ENCODE data around the gene BCL2L12. TPM values are rescaled to one million over a fixed set of nuclear protein-coding genes. Genes with fewer than 3 reads are reported as not detected.
A peak's percentile ranks its signal among the peaks of the same experiment; 100 is the strongest.

The BCL2L12 gene
- total RNA-seq (1 to 10 TPM; 1.6 to 6.3 TPM), polyA plus RNA-seq (10 to 100 TPM in 1 of 2 donors, 1 to 10 TPM in 1; 7.2 to 15.7 TPM)

DNA sequence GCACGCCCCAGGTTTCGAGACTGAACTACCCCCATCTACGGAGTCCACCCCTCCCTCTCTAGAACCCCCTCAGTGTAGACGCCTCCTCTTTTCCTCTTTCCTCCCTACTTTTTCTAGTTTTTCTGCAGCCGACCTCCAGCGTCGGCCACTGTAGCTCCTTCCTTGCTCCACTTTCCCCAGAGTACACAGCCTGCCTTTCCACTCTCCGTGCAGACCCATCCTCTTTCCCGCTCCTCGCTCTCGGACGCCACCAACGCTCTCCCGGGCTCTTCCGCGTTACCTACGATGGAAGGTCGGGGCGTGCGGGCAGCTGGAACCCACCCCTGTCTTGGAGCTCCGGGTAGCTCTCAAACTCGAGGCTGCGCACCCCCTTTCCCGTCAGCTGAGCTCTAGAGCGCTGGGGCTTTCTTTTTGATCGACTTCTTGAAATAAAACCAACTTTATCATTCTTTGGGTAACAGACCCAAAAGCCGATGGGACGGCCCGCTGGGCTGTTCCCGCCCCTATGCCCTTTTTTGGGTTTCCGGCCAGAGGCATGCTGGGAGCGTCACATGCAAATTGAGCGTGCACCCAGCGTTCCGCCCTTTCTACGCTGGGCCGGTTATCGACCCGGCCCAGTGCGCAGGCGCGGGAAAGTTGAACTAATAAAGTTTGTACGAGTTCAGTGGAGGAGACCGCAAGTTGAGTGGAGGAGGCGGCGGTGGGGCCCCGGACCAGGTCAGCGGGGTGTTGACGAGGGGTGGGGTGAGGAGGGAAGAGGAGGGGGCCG is at the start of gene BCL2L12, which contains the start of gene IRF3:
Gene BCL2L12, plus strand, starts transcription at position 583 of the 769 bp plus-strand sequence. CDS start 760 bp downstream, outside the sequence.
Gene IRF3, minus strand, starts transcription at position 507 of the 769 bp plus-strand sequence. CDS start 1,019 bp downstream, outside the sequence.
- H3K27ac ChIP-seq (ENCODE audit: low read depth in 1 of 2, low read length in 2 of 2) = peak within 1 kb of the TSS; percentile 88 to 91
- H3K36me3 ChIP-seq (ENCODE audit: control insufficient read depth in 4 of 4, insufficient read depth in 3 of 4, low read depth in 1 of 4, low read length in 3 of 4) = peaks cover 5 to 24% (median 8%) of the 10 kb centered on the region in 4 donors
- peak within 1 kb of the TSS; percentile 87 to 92 for H3K9ac ChIP-seq (ENCODE audit: low read depth in 1 of 2, low read length in 2 of 2)
- DNase-seq (ENCODE audit: low spot score) = peak; percentile 99
- TF ChIP-seq RXRA (IDR thresholded peaks at IDR 0.05) = peak; percentile 63 to 65
- TF ChIP-seq NR2F2 (IDR thresholded peaks at IDR 0.05) = no peak
- no peak for TF ChIP-seq RAD21 (IDR thresholded peaks at IDR 0.05)
- TF ChIP-seq MAX (IDR thresholded peaks at IDR 0.05) = no peak
- peak in 1 of 2 donors; percentile 49 for TF ChIP-seq EGR1 (IDR thresholded peaks at IDR 0.05; ENCODE audit: low read depth in 2 of 2)
- no peak for TF ChIP-seq TAF1 (conservative IDR thresholded peaks at IDR 0.05)
- no peak for TF ChIP-seq JUND (IDR thresholded peaks at IDR 0.05)
- TF ChIP-seq, protein P1, sequence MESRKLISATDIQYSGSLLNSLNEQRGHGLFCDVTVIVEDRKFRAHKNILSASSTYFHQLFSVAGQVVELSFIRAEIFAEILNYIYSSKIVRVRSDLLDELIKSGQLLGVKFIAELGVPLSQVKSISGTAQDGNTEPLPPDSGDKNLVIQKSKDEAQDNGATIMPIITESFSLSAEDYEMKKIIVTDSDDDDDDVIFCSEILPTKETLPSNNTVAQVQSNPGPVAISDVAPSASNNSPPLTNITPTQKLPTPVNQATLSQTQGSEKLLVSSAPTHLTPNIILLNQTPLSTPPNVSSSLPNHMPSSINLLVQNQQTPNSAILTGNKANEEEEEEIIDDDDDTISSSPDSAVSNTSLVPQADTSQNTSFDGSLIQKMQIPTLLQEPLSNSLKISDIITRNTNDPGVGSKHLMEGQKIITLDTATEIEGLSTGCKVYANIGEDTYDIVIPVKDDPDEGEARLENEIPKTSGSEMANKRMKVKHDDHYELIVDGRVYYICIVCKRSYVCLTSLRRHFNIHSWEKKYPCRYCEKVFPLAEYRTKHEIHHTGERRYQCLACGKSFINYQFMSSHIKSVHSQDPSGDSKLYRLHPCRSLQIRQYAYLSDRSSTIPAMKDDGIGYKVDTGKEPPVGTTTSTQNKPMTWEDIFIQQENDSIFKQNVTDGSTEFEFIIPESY (IDR thresholded peaks at IDR 0.05) = peak; percentile 68
- TF ChIP-seq, protein P2, sequence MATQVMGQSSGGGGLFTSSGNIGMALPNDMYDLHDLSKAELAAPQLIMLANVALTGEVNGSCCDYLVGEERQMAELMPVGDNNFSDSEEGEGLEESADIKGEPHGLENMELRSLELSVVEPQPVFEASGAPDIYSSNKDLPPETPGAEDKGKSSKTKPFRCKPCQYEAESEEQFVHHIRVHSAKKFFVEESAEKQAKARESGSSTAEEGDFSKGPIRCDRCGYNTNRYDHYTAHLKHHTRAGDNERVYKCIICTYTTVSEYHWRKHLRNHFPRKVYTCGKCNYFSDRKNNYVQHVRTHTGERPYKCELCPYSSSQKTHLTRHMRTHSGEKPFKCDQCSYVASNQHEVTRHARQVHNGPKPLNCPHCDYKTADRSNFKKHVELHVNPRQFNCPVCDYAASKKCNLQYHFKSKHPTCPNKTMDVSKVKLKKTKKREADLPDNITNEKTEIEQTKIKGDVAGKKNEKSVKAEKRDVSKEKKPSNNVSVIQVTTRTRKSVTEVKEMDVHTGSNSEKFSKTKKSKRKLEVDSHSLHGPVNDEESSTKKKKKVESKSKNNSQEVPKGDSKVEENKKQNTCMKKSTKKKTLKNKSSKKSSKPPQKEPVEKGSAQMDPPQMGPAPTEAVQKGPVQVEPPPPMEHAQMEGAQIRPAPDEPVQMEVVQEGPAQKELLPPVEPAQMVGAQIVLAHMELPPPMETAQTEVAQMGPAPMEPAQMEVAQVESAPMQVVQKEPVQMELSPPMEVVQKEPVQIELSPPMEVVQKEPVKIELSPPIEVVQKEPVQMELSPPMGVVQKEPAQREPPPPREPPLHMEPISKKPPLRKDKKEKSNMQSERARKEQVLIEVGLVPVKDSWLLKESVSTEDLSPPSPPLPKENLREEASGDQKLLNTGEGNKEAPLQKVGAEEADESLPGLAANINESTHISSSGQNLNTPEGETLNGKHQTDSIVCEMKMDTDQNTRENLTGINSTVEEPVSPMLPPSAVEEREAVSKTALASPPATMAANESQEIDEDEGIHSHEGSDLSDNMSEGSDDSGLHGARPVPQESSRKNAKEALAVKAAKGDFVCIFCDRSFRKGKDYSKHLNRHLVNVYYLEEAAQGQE (IDR thresholded peaks at IDR 0.05) = no peak
- peak; percentile 70 for TF ChIP-seq YY1 (IDR thresholded peaks at IDR 0.05)
- no peak for TF ChIP-seq HNF4A (conservative IDR thresholded peaks at IDR 0.05)
- no peak for TF ChIP-seq HNF4G (IDR thresholded peaks at IDR 0.05)
- no peak for TF ChIP-seq FOXA1 (IDR thresholded peaks at IDR 0.05)
- no peak for TF ChIP-seq FOXA2 (IDR thresholded peaks at IDR 0.05)
- no peak for TF ChIP-seq ATF3 (IDR thresholded peaks at IDR 0.05)
- TF ChIP-seq SP1 (IDR thresholded peaks at IDR 0.05) = peak; percentile 21
- peak in 1 of 2 donors; percentile 67 for TF ChIP-seq GABPA (IDR thresholded peaks at IDR 0.05 in 1 of 2, conservative IDR thresholded peaks at IDR 0.05 in 1 of 2)
- H3K27me3 ChIP-seq (ENCODE audit: control insufficient read depth in 4 of 4, insufficient read depth in 4 of 4, low read length in 3 of 4) = no peaks in the 10 kb centered on the region
- WGBS = under 1% methylated on average over 50 of the region's 50 CpGs
- peak within 1 kb of the TSS; percentile 66 to 91 (median 91) for H3K4me3 ChIP-seq (ENCODE audit: low read depth in 1 of 3, low read length in 3 of 3)
- H3K4me1 ChIP-seq (ENCODE audit: control insufficient read depth in 4 of 4, insufficient read depth in 4 of 4, low read length in 3 of 4) = peaks cover 7 to 35% (median 27%) of the 10 kb centered on the region in 4 donors
- H3K9me3 ChIP-seq (ENCODE audit: control insufficient read depth in 4 of 4, low read length in 3 of 4) = no peaks in the 10 kb centered on the region
